Activated CD4-positive, alpha-beta T cell treated with anti-CD3 and anti-CD28 coated beads, Interleukin-2, amount 10 ng/mL, durations not matched to agents 24 days and 14 days (primary cell): ENCODE data around the gene KCNQ5. TPM values are rescaled to one million over a fixed set of nuclear protein-coding genes. Genes with fewer than 3 reads are reported as not detected.
"Not testable (repeated sequence)": the region's sequence is repeated elsewhere in the genome, so short reads cannot be mapped to it uniquely, and the experiment has no call there.

ENCODE experiments used
- DNase-seq: peaks from one replicate; pipeline ENCODE4 v3.0.0; 2022
- H3K27ac Mint-ChIP-seq: one replicate; pipeline ENCODE4 v1.8.0; 2022; ENCODE audit warnings: mild to moderate bottlenecking, mixed read lengths
- H3K27me3 Mint-ChIP-seq: one replicate; pipeline ENCODE4 v1.8.0; 2022; ENCODE audit warnings: mixed read lengths
- H3K36me3 Mint-ChIP-seq: one replicate; pipeline ENCODE4 v1.8.0; 2022; ENCODE audit warnings: low read depth, mild to moderate bottlenecking, mixed read lengths
- H3K4me1 Mint-ChIP-seq: one replicate; pipeline ENCODE4 v1.8.0; 2021; ENCODE audit warnings: mixed read lengths
- H3K4me3 Mint-ChIP-seq: one replicate; pipeline ENCODE4 v1.8.0; 2022; ENCODE audit warnings: mild to moderate bottlenecking, moderate library complexity, mixed read lengths
- H3K9me3 Mint-ChIP-seq: one replicate; pipeline ENCODE4 v1.8.0; 2021; ENCODE audit warnings: mixed read lengths
- intact Hi-C: fragments of 100-400 bp; cut with micrococcal nuclease; formaldehyde crosslinking; loops from one replicate; pipeline ENCODE4 v1.15.1; 2023
- total RNA-seq: library from RNA; stranded (reverse); gene quantifications from 2 replicates; pipeline ENCODE4 v1.2.3, GENCODE V29; 2022

Gene KCNQ5
- total RNA-seq, 1 donor from 2014 or later: 13.7 TPM

- Mint-ChIP-seq H3K27me3 (peaks cover 1% of the 10 kb centered on the region), H3K4me1 (no peaks in the 10 kb centered on the region), H3K27ac (no peak overlapping the region), H3K9me3 (no peaks in the 10 kb centered on the region), H3K4me3 (no peak overlapping the region), H3K36me3 (no peaks in the 10 kb centered on the region)
- no peak for DNase-seq
- intact Hi-C loops: no loop called here
These were observed 595.0 kb downstream of the KCNQ5 start for GRCh38 chr6:73216859-73217258.

GRCh38 chr6:73225396-73225795 lies 603.5 kb downstream of the KCNQ5 start, which contains the start of gene KHDC1L:
TSS of gene KHDC1L (minus strand) at chr6:73225496. CDS start at chr6:73225408, 88 bp downstream.
- Mint-ChIP-seq H3K27ac (no peak within 1 kb of the TSS), H3K9me3 (no peaks in the 10 kb centered on the region), H3K4me3 (no peak within 1 kb of the TSS), H3K4me1 (peaks cover 3% of the 10 kb centered on the region), H3K27me3 (no peaks in the 10 kb centered on the region), H3K36me3 (no peaks in the 10 kb centered on the region)
- intact Hi-C loops: no loop called here
- no peak for DNase-seq

- no peak overlapping the region for H3K27ac Mint-ChIP-seq
- H3K4me1 Mint-ChIP-seq: peaks cover 3% of the 10 kb centered on the region
- H3K4me3 Mint-ChIP-seq: no peak overlapping the region
- no peaks in the 10 kb centered on the region for H3K27me3 Mint-ChIP-seq
- no peaks in the 10 kb centered on the region for H3K36me3 Mint-ChIP-seq
- DNase-seq: no peak
- H3K9me3 Mint-ChIP-seq: no peaks in the 10 kb centered on the region
- intact Hi-C loops: no loop called here
These were observed 605.9 kb downstream of the KCNQ5 start for GRCh38 chr6:73227606-73228255.

- no peak overlapping the region for H3K4me3 Mint-ChIP-seq
- H3K27ac Mint-ChIP-seq: no peak overlapping the region
- no peaks in the 10 kb centered on the region for H3K27me3 Mint-ChIP-seq
- intact Hi-C loops: no loop called here
- no peaks in the 10 kb centered on the region for H3K36me3 Mint-ChIP-seq
- H3K4me1 Mint-ChIP-seq: no peaks in the 10 kb centered on the region
- no peak for DNase-seq
- H3K9me3 Mint-ChIP-seq: no peaks in the 10 kb centered on the region
These were observed 610.1 kb downstream of the KCNQ5 start for GRCh38 chr6:73231986-73232391.

GRCh38 chr6:73233048-73233447 lies 611.2 kb downstream of the KCNQ5 start:
- H3K4me3 Mint-ChIP-seq: no peak overlapping the region
- no peaks in the 10 kb centered on the region for H3K9me3 Mint-ChIP-seq
- H3K4me1 Mint-ChIP-seq: no peaks in the 10 kb centered on the region
- intact Hi-C loops: no loop called here
- H3K27me3 Mint-ChIP-seq: no peaks in the 10 kb centered on the region
- no peak overlapping the region for H3K27ac Mint-ChIP-seq
- H3K36me3 Mint-ChIP-seq: no peaks in the 10 kb centered on the region
- no peak for DNase-seq

GRCh38 chr6:73233971-73234370 lies 612.1 kb downstream of the KCNQ5 start:
- DNase-seq, H3K4me3 Mint-ChIP-seq, intact Hi-C loops, H3K27me3 Mint-ChIP-seq, H3K27ac Mint-ChIP-seq, H3K9me3 Mint-ChIP-seq, H3K4me1 Mint-ChIP-seq, H3K36me3 Mint-ChIP-seq: not testable (repeated sequence)

GRCh38 chr6:73234733-73235132 lies 612.9 kb downstream of the KCNQ5 start:
- no peak for DNase-seq
- no peaks in the 10 kb centered on the region for H3K4me1 Mint-ChIP-seq
- no peak overlapping the region for H3K27ac Mint-ChIP-seq
- no peaks in the 10 kb centered on the region for H3K36me3 Mint-ChIP-seq
- H3K4me3 Mint-ChIP-seq: no peak overlapping the region
- intact Hi-C loops: no loop called here
- no peaks in the 10 kb centered on the region for H3K9me3 Mint-ChIP-seq
- no peaks in the 10 kb centered on the region for H3K27me3 Mint-ChIP-seq

GRCh38 chr6:73236144-73236750 lies 614.4 kb downstream of the KCNQ5 start:
- Mint-ChIP-seq H3K36me3 (no peaks in the 10 kb centered on the region), H3K9me3 (no peaks in the 10 kb centered on the region), H3K27me3 (no peaks in the 10 kb centered on the region), H3K4me3 (no peak overlapping the region), H3K4me1 (no peaks in the 10 kb centered on the region), H3K27ac (no peak overlapping the region)
- intact Hi-C loops: no loop called here
- no peak for DNase-seq

- Mint-ChIP-seq H3K4me1 (no peaks in the 10 kb centered on the region), H3K27ac (no peak overlapping the region), H3K4me3 (no peak overlapping the region), H3K27me3 (peaks cover 8% of the 10 kb centered on the region), H3K36me3 (no peaks in the 10 kb centered on the region), H3K9me3 (no peaks in the 10 kb centered on the region)
- intact Hi-C loops: no loop called here
- DNase-seq: no peak
These were observed 618.9 kb downstream of the KCNQ5 start for GRCh38 chr6:73240730-73241129.

- Mint-ChIP-seq H3K27me3 (peaks cover 11% of the 10 kb centered on the region), H3K4me3 (no peak overlapping the region), H3K36me3 (no peaks in the 10 kb centered on the region), H3K27ac (no peak overlapping the region), H3K9me3 (no peaks in the 10 kb centered on the region), H3K4me1 (no peaks in the 10 kb centered on the region)
- DNase-seq: no peak
- intact Hi-C loops: no loop called here
These were observed 620.1 kb downstream of the KCNQ5 start for GRCh38 chr6:73242001-73242400.
